Right atrium auricular region (tissue), 2 donors: Measurements from ENCODE around the gene P3H4. TPM values are rescaled to one million over a fixed set of nuclear protein-coding genes. Genes with fewer than 3 reads are reported as not detected.

Source experiments
- DNase-seq: peaks from one replicate; pipeline ENCODE4 v3.0.0-alpha.2; 2019; ENCODE audit warnings: low spot score
- H3K27ac ChIP-seq, 2 donors: fragments of 200-600 bp; sonication (generic); 1 replicate in 1 of 2; 2 replicates in 1 of 2; pipeline ENCODE4 v1.5.1; 2016 to 2019
- H3K27me3 ChIP-seq, 2 donors: fragments of 200-600 bp; sonication (generic); one replicate each; pipeline versions ENCODE4 v1.5.1 to v1.6.0; 2017 to 2019
- H3K36me3 ChIP-seq: fragments of 200-600 bp; sonication (generic); one replicate; pipeline ENCODE4 v1.5.1; 2016
- H3K4me1 ChIP-seq, 2 donors: fragments of 200-600 bp; sonication (generic); one replicate each; pipeline versions ENCODE4 v1.5.1 to v1.6.0; 2017 to 2019
- H3K4me3 ChIP-seq, 2 donors: fragments of 200-600 bp; sonication (generic); 1 replicate in 1 of 2; 2 replicates in 1 of 2; pipeline ENCODE4 v1.5.1; 2017 to 2019; ENCODE audit warnings: mild to moderate bottlenecking in 1 of 2, moderate library complexity in 1 of 2
- H3K9me3 ChIP-seq, 2 donors: fragments of 200-600 bp; sonication (generic); one replicate each; pipeline ENCODE4 v1.5.1; 2019
- CTCF ChIP-seq, 2 donors: fragments of 200-600 bp; sonication (generic); IDR thresholded peaks; one replicate each; pipeline ENCODE4 v1.5.1; 2019; ENCODE audit warnings: antibody characterized with exemption in 2 of 2
- total RNA-seq, 2 donors: library from RNA; depleted of rRNA; stranded (reverse); fragments of >200 nt; gene quantifications; one replicate each; pipeline ENCODE4 v1.1.0, GENCODE V29; 2016

The P3H4 gene
- total RNA-seq, 2 donors from 2014 or later, result 15.4 to 16.2 TPM

DNA sequence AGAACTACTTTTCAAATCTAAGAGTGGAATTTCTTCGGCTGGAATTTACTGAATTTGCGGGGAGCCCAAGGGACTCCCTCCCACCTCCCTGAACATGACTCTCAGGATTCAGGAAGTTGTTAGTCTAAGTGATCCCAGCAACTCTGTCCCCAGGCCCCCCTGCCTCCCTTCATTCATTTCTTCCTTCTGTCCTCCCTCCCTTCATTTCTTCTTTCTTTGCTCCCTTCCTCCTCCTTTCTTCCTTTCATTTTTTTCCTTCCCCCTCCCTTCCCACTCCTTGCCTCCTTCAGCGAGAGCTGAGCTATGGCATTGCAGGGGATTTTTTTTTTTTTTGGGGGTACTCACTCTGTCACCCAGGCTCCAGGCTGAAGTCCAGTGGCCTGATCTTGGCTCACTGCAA, 14.4 kb downstream of the P3H4 start:
- H3K4me3 ChIP-seq, result no peak overlapping the region
- no peaks in the 10 kb centered on the region for H3K27me3 ChIP-seq
- H3K4me1 ChIP-seq, result peaks cover 0 to 34% of the 10 kb centered on the region in 2 donors
- DNase-seq, result no peak
- H3K27ac ChIP-seq, result no peak overlapping the region
- no peaks in the 10 kb centered on the region for H3K9me3 ChIP-seq
- no peak for TF ChIP-seq CTCF (IDR thresholded peaks at IDR 0.05)
- no peaks in the 10 kb centered on the region for H3K36me3 ChIP-seq

DNA sequence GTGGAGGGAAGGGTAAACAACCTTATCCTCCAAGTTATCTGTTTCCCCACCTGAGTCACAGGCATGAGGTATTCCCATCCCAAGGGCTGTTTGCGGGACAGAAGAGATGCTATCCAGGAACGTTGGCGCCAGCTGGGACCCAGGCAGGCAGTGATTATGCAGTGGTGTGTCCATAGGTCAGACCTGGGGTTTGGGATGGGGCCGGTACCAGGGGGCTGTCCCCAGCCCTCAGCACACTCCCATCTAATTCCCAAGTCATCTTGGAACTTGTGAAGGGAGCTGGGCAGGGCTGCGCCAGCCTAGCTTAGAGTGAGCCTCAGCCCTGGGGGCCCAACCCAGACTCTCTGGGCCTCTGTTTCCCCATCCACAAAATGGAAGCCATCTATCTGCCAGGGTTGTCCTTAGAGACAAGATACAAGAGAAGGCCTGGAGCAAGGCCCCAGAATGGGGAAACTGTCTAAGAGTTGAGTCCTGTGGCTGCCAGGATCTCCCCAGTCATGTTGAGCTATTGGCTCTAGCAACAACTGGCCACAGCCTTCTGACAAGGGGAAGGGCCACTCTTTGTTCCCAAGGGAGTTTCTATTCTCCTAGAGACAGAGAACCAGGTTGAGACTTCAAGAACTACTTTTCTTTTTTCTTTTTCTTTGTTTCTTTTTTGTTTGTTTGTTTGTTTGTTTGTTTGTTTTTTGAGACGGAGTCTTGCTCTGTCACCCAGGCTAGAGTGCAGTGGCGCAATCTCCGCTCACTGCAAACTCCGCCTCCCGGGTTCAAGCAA, 15.4 kb downstream of the P3H4 start:
- no peaks in the 10 kb centered on the region for H3K36me3 ChIP-seq
- DNase-seq, result no peak
- no peak for TF ChIP-seq CTCF (IDR thresholded peaks at IDR 0.05)
- peaks cover 0 to 40% of the 10 kb centered on the region in 2 donors for H3K4me1 ChIP-seq
- no peak overlapping the region for H3K27ac ChIP-seq
- H3K27me3 ChIP-seq, result no peaks in the 10 kb centered on the region
- H3K9me3 ChIP-seq, result no peaks in the 10 kb centered on the region
- H3K4me3 ChIP-seq, result no peak overlapping the region

- no peaks in the 10 kb centered on the region for H3K9me3 ChIP-seq
- H3K36me3 ChIP-seq, result no peaks in the 10 kb centered on the region
- peaks cover 0 to 32% of the 10 kb centered on the region in 2 donors for H3K4me1 ChIP-seq
- peak overlapping the region; percentile 88 to 95 for H3K27ac ChIP-seq
- TF ChIP-seq CTCF (IDR thresholded peaks at IDR 0.05), result no peak
- DNase-seq, result no peak
- H3K27me3 ChIP-seq, result no peaks in the 10 kb centered on the region
- no peak overlapping the region for H3K4me3 ChIP-seq
Measured at GRCh38 chr17:41794540-41794975, 17.2 kb downstream of the P3H4 start.

- no peak for TF ChIP-seq CTCF (IDR thresholded peaks at IDR 0.05)
- H3K4me3 ChIP-seq, result peak overlapping the region; percentile 12 to 31
- no peaks in the 10 kb centered on the region for H3K27me3 ChIP-seq
- no peak for DNase-seq
- H3K36me3 ChIP-seq, result no peaks in the 10 kb centered on the region
- no peaks in the 10 kb centered on the region for H3K9me3 ChIP-seq
- peaks cover 0 to 32% of the 10 kb centered on the region in 2 donors for H3K4me1 ChIP-seq
- H3K27ac ChIP-seq, result peak overlapping the region; percentile 88 to 95
Measured at GRCh38 chr17:41793784-41794539, 17.8 kb downstream of the P3H4 start.

- Histone ChIP-seq H3K4me1 (peaks cover 0 to 32% of the 10 kb centered on the region in 2 donors), H3K36me3 (no peaks in the 10 kb centered on the region), H3K4me3 (peak overlapping the region; percentile 12 to 31), H3K9me3 (no peaks in the 10 kb centered on the region), H3K27ac (peak overlapping the region; percentile 88 to 95), H3K27me3 (no peaks in the 10 kb centered on the region)
- DNase-seq, result peak; percentile 76
- TF ChIP-seq CTCF (IDR thresholded peaks at IDR 0.05), result no peak
Measured at GRCh38 chr17:41792845-41793783, 18.6 kb downstream of the P3H4 start.
